SH-SY5Y (cell line): ENCODE data around the gene BBS9.

Source experiments
- GATA2 ChIP-seq: IDR thresholded peaks from 2 replicates; pipeline ENCODE4 v1.6.1; 2011; ENCODE audit warnings: mild to moderate bottlenecking, low read depth, low read length
- GATA3 ChIP-seq: IDR thresholded peaks from 2 replicates; pipeline ENCODE4 v1.6.1; 2011; ENCODE audit warnings: low read depth, mild to moderate bottlenecking, low read length, moderate library complexity

The BBS9 gene

GRCh38 chr7:33156441-33156840, 27.1 kb downstream of the BBS9 start:
- TF ChIP-seq GATA2, result no peak
- no peak for TF ChIP-seq GATA3

DNA sequence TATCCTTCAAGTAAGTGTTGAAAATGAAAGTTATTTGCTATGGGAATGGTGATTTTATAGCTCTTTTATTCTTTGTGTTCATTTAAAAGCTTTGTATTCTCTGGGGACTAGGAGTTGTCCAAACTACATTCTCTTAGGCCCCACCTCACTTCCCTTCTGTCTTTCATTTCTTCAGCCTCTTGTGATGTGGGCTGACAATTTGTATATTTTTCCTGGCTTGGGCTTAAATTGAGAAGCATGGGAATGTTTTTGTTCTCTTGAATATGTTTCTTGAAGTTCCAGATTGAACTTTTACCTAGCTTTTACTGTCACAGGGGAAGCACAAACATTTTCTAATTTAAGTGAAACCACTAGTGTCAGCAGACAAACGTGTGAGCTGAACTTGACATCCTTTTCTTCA, 27.9 kb downstream of the BBS9 start:
- TF ChIP-seq GATA3 (no peak), GATA2 (no peak)

DNA sequence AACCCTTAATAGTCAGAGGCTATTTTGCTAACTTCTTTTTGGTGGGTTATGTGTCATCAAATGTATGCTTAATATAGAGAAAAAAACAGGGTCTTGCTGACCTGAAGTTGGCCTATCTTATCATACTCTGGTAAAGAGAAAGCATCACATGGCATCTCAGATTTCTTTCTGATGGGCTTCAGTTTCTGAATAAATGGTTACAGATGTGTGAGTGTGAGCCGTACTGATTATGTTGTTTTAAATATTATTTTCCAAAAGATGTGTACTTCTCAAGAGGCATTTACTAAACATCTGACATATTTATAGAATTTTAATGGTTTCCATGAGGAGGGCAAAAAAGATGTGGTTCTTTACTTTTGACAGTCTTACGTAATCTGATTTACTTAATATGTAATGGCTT, 28.4 kb downstream of the BBS9 start:
- TF ChIP-seq GATA3, result no peak
- TF ChIP-seq GATA2, result no peak

GRCh38 chr7:33177876-33178275, 48.5 kb downstream of the BBS9 start:
- no peak for TF ChIP-seq GATA2
- TF ChIP-seq GATA3, result no peak

DNA sequence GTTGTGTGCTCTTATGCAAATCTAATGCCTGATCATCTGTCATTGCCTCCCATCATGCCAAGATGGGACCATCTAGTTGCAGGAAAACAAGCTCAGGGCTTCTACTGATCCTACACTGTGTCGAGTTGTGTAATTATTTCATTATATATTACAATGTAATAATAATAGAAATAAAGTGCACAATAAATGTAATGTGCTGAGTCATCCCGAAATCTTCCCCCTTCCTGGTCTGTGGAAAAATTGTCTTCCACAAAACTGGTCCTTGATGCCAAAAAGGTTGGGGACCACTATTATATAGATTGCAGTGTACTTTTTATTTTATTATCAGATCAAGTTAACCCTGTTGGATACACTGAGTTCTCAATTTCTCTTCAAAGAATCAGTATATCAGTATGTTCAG, 50.2 kb downstream of the BBS9 start:
- TF ChIP-seq GATA2 (no peak), GATA3 (no peak)

DNA sequence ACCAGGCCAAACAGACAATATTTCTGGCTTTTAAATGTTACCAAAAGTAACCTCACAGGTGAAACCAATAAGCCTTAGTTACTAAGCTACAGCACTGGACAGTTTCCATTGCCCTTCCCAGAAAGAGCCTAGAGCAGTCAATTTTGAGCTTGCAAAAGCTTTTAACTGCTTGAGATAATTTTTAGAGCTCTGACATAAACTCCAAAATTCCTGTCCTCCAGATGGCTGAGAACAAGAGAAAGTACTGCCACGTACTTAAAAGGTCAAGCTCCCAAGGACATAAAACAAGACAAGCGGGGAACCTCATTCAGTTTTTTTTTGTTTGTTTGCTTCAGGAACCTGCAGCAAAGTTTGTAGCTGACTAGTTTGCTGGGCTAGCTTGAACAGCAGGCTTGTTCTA, 54.1 kb downstream of the BBS9 start:
- no peak for TF ChIP-seq GATA2
- no peak for TF ChIP-seq GATA3

GRCh38 chr7:33184828-33185227, 55.5 kb downstream of the BBS9 start:
- TF ChIP-seq GATA3 (no peak), GATA2 (no peak)

DNA sequence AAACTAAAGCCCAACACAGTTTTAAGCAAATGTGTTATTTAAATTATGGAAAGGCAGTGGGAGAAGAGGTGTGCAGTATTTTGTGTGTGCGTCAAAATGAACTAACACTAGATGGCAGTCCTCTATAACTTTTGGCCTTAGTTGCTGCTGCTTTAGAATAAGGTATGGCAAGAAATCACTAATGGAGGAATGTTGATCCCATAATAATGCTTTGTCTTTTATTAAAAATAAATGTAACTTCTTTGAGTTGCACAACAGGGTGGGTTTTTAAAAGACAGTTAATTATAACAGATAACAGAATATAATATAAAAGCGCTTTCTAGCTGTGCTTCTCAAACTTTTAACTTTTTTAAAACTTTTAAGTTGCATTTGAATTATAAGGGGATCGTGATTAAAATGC, 56.4 kb downstream of the BBS9 start:
- TF ChIP-seq GATA2 (no peak), GATA3 (no peak)

- TF ChIP-seq GATA2, result no peak
- no peak for TF ChIP-seq GATA3
Measured at GRCh38 chr7:33186192-33186591, 56.8 kb downstream of the BBS9 start.

DNA sequence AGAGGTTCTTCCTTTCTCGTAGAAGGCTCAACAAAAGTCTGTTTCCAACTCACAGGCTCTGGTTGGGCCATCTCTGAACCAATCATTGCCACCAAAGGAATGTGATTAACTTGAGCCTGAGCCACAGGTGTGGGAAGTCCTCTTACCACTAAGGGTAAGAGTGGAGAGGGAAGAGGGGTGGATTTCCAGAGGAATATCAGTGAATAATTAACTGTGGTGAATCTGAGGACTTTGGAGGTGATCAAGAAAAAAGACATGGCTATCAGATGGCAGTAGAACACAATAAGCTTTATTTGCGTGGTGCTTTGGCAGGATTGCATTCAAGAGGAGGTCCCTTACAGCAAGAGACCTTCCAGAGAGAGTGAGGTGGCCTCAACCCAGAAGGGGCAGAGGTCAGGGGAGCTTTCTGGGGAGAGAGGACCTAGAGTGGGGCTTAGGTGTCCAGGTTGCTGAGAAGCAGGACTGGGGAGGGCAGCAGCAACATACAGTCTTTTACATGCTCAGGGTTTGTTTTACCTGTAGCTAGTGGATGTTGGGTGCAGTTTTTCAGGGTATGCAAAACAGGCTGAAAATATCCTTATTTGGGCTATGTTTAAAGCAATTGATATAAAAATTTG, 61.4 kb downstream of the BBS9 start:
- no peak for TF ChIP-seq GATA3
- no peak for TF ChIP-seq GATA2

DNA sequence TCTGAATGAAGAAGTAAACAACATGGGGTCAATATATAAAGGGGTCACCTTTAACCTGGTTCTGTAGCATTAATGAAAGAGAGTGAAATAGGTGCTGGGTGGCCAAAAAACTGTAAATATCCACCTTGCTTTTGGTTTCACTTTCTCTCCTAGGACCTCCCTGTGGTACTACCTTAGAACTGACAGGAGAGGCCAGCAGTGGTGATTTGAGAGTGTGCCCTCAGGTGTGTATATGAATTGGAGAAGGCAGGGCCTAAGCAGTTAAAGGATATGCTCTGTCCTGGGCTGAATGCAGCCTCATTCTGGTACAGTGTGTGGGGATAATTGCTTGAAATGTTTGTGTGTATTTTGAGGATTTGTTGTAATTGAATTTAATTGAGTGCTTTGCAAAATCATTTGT, 62.0 kb downstream of the BBS9 start:
- TF ChIP-seq GATA3, result no peak
- no peak for TF ChIP-seq GATA2

- TF ChIP-seq GATA3, result no peak
- no peak for TF ChIP-seq GATA2
Measured at GRCh38 chr7:33192695-33193291, 63.4 kb downstream of the BBS9 start.

GRCh38 chr7:33193308-33193864, 64.0 kb downstream of the BBS9 start:
- no peak for TF ChIP-seq GATA2
- TF ChIP-seq GATA3, result no peak

DNA sequence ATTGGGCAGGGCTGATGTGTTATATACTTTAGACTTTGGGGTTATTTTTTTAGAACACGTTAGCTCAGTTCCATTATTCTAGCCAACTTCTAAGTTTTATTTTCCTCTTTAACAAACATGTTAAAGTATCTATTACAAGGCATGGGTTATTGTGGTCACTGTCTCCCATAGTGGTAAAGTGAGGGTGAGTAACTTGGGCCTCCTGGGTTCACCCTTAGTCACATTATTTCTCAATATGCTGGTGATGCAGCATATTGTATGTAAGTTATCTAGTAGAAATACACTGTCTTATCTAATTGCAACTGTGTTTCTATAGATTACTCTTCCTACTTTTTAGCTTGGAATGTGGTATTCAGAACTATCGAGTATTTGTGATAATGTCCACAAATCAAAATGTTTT, 65.9 kb downstream of the BBS9 start:
- TF ChIP-seq GATA2 (no peak), GATA3 (no peak)

- TF ChIP-seq GATA2, result no peak
- TF ChIP-seq GATA3, result no peak
Measured at GRCh38 chr7:33196221-33196620, 66.9 kb downstream of the BBS9 start.
